IMR-90 (cell line): ENCODE data around the gene BTBD10. TPM values are rescaled to one million over a fixed set of nuclear protein-coding genes. Genes with fewer than 3 reads are reported as not detected.

Source experiments
- ATAC-seq: fragments of 200-7000 bp; cut with Tn5 transposase; 2 replicates; pipeline ENCODE4 v1.9.1; 2020; ENCODE audit warnings: low read depth, mild to moderate bottlenecking, moderate library complexity
- BruUV-seq: library from RNA; stranded (reverse); fragments of 400-500 nt; replicated peaks from 2 replicates; lab custom pipeline; 2021; lab: Mats Ljungman, UMichigan
- CTCF ChIA-PET: fragments of 300-600 bp; formaldehyde crosslinking; extraction: SDS; loops from one replicate; lab custom pipeline; 2021; ENCODE audit warnings: antibody characterized with exemption; lab: Yijun Ruan, JAX
- POLR2A ChIA-PET: fragments of 300-600 bp; sonication (Branson Sonifier 250); formaldehyde crosslinking; loops from one replicate; lab custom pipeline; 2022; ENCODE audit warnings: antibody characterized with exemption; ENCODE audit not compliant: unreplicated experiment; lab: Charles Lee
- DNase-seq: peaks from one replicate; pipeline ENCODE4 v3.0.0; 2013
- H2AFZ ChIP-seq: replicated peaks from 2 replicates; pipeline ENCODE3; 2013; ENCODE audit warnings: low read length, mild to moderate bottlenecking; ENCODE audit not compliant: poor library complexity
- H2AK5ac ChIP-seq: 2 replicates; pipeline ENCODE4 v1.6.1; 2013; ENCODE audit warnings: low read depth, low read length, inconsistent platforms
- H2AK9ac ChIP-seq: replicated peaks from 2 replicates; pipeline ENCODE3; 2013; ENCODE audit warnings: mild to moderate bottlenecking, low read depth, low read length, moderate library complexity; ENCODE audit not compliant: poor library complexity
- H2BK120ac ChIP-seq: 2 replicates; pipeline ENCODE4 v1.6.1; 2013; ENCODE audit warnings: low read depth, low read length, inconsistent platforms
- H2BK15ac ChIP-seq: 3 replicates; pipeline ENCODE4 v1.6.1; 2013; ENCODE audit warnings: low read depth, low read length, inconsistent platforms
- H2BK20ac ChIP-seq: 2 replicates; pipeline ENCODE4 v1.6.1; 2013; ENCODE audit warnings: low read depth, mild to moderate bottlenecking, inconsistent platforms, low read length, moderate library complexity
- H2BK5ac ChIP-seq: 2 replicates; pipeline ENCODE4 v1.6.1; 2013; ENCODE audit warnings: mild to moderate bottlenecking, low read depth, low read length, inconsistent platforms; ENCODE audit not compliant: poor library complexity, severe bottlenecking
- H3K14ac ChIP-seq: replicated peaks from 2 replicates; pipeline ENCODE4 v1.6.1; 2013; ENCODE audit warnings: low read depth, low read length, inconsistent platforms
- H3K18ac ChIP-seq: 2 replicates; pipeline ENCODE4 v1.6.1; 2013; ENCODE audit warnings: low read depth, low read length, control low read depth
- H3K23ac ChIP-seq: 2 replicates; pipeline ENCODE4 v1.6.1; 2013; ENCODE audit warnings: low read depth, low read length, inconsistent platforms
- H3K27ac ChIP-seq: 2 replicates; pipeline ENCODE4 v1.5.1; 2013; ENCODE audit warnings: mild to moderate bottlenecking, control low read depth, low read length; ENCODE audit not compliant: insufficient read depth
- H3K27me3 ChIP-seq: 2 replicates; pipeline ENCODE4 v1.6.1; 2013; ENCODE audit warnings: low read length; ENCODE audit not compliant: control insufficient read depth, insufficient read depth
- H3K36me3 ChIP-seq: 2 replicates; pipeline ENCODE4 v1.6.1; 2013; ENCODE audit warnings: low read length, mixed read lengths; ENCODE audit not compliant: control insufficient read depth, insufficient read depth
- H3K4ac ChIP-seq: 2 replicates; pipeline ENCODE4 v1.6.1; 2013; ENCODE audit warnings: low read depth, low read length, inconsistent platforms
- H3K4me1 ChIP-seq: 2 replicates; pipeline ENCODE4 v1.6.1; 2013; ENCODE audit warnings: low read length, mixed read lengths; ENCODE audit not compliant: control insufficient read depth, insufficient read depth
- H3K4me2 ChIP-seq: 2 replicates; pipeline ENCODE4 v1.6.1; 2013; ENCODE audit warnings: low read depth, mild to moderate bottlenecking, control low read depth, low read length, moderate library complexity
- H3K4me3 ChIP-seq: 2 replicates; pipeline ENCODE4 v1.5.1; 2013; ENCODE audit warnings: low read depth, mild to moderate bottlenecking, control low read depth, low read length, moderate library complexity; ENCODE audit not compliant: insufficient read depth
- H3K56ac ChIP-seq: 2 replicates; pipeline ENCODE4 v1.6.1; 2013; ENCODE audit warnings: low read length, inconsistent platforms; ENCODE audit not compliant: insufficient read depth; ENCODE audit errors: extremely low read depth
- H3K79me1 ChIP-seq, 2 experiments: 2 replicates each; pipeline ENCODE4 v1.6.1; 2013; ENCODE audit warnings: low read length in 2 of 2, inconsistent platforms in 1 of 2, low read depth in 1 of 2
- H3K9ac ChIP-seq: 2 replicates; pipeline ENCODE4 v1.6.1; 2013; ENCODE audit warnings: low read depth, low read length, control low read depth
- H3K9me1 ChIP-seq: 2 replicates; pipeline ENCODE4 v1.6.1; 2013; ENCODE audit warnings: low read length, inconsistent platforms; ENCODE audit not compliant: insufficient read depth
- H3K9me3 ChIP-seq: 2 replicates; pipeline ENCODE4 v1.6.1; 2013; ENCODE audit warnings: low read length; ENCODE audit not compliant: control insufficient read depth, insufficient read depth
- H4K20me1 ChIP-seq: 2 replicates; pipeline ENCODE4 v1.6.1; 2013; ENCODE audit warnings: low read length, inconsistent platforms; ENCODE audit not compliant: insufficient read depth
- H4K5ac ChIP-seq: 2 replicates; pipeline ENCODE4 v1.6.1; 2013; ENCODE audit warnings: mild to moderate bottlenecking, low read depth, low read length, control low read depth
- H4K8ac ChIP-seq, 2 experiments: 2 replicates each; pipeline ENCODE4 v1.6.1; 2013; ENCODE audit warnings: low read depth in 2 of 2, low read length in 2 of 2, control low read depth in 1 of 2, inconsistent platforms in 1 of 2
- H4K91ac ChIP-seq: 2 replicates; pipeline ENCODE4 v1.6.1; 2013; ENCODE audit warnings: low read depth, low read length, inconsistent platforms; ENCODE audit not compliant: insufficient read depth
- ELK1 ChIP-seq: fragments of 150-350 bp; IDR thresholded peaks from 2 replicates; pipeline ENCODE4 v1.6.1; 2016; ENCODE audit warnings: low read depth, mild to moderate bottlenecking, low read length, moderate library complexity, borderline replicate concordance
- MAFK ChIP-seq: IDR thresholded peaks from 2 replicates; pipeline ENCODE4 v1.6.1; 2012; ENCODE audit warnings: low read depth, low read length, improper control_type of control experiment
- MAZ ChIP-seq: IDR thresholded peaks from 2 replicates; pipeline ENCODE4 v1.6.1; 2012; ENCODE audit warnings: low read depth, mild to moderate bottlenecking, low read length, improper control_type of control experiment, moderate library complexity, borderline replicate concordance
- RAD21 ChIP-seq: IDR thresholded peaks from 2 replicates; pipeline ENCODE4 v1.6.1; 2012; ENCODE audit warnings: low read length, improper control_type of control experiment
- RCOR1 ChIP-seq: IDR thresholded peaks from 2 replicates; pipeline ENCODE4 v1.6.1; 2012; ENCODE audit warnings: mild to moderate bottlenecking, low read length, improper control_type of control experiment; ENCODE audit not compliant: insufficient replicate concordance
- WGBS, 2 experiments: methylation state at CpG; one replicate each; pipeline versions ENCODE4 v1.1.5 to v1.1.7; 2013; ENCODE audit warnings: missing lambda C conversion rate in 2 of 2; ENCODE audit not compliant: insufficient read length in 1 of 2; ENCODE audit errors: extremely low coverage in 2 of 2; 5-methylcytosine and 5-hydroxymethylcytosine counted together
- dilution Hi-C: fragments of 300-500 bp; cut with HindIII; formaldehyde crosslinking; loops from one replicate; pipeline ENCODE4 v1.14.3; 2018; ENCODE audit warnings: low sequenced_read_pairs; ENCODE audit not compliant: unreplicated experiment
- in situ Hi-C: fragments of 300-500 bp; cut with MboI; formaldehyde crosslinking; loops from 3 replicates; pipeline ENCODE4 v1.14.3; 2019; ENCODE audit warnings: low sequenced_read_pairs, inconsistent platforms, mixed read lengths
- intact Hi-C: fragments of 100-400 bp; cut with micrococcal nuclease; formaldehyde crosslinking; loops from 2 replicates; pipeline ENCODE4 v1.10.0; 2022
- polyA plus RNA-seq, 3 experiments: library from polyadenylated mRNA; depleted of rRNA; stranded (reverse); fragments of >200 nt; gene quantifications; 2 replicates each; pipeline ENCODE4 v1.2.3, GENCODE V29; 2012; ENCODE audit warnings: low replicate concordance in 1 of 3
- total RNA-seq: library from RNA; depleted of rRNA; stranded (reverse); fragments of >200 nt; gene quantifications from 2 replicates; pipeline ENCODE4 v1.2.3, GENCODE V29; 2012

The BTBD10 gene
- total and polyA plus RNA-seq, 2 of the 4 experiments (the other 2 are of a cell fraction) = 32.5 to 59.9 TPM

- H4K91ac ChIP-seq = no peak overlapping the region
- no peak overlapping the region for H3K27ac ChIP-seq
- H2BK5ac ChIP-seq = no peak overlapping the region
- ChIA-PET POLR2A (no interaction called here), CTCF (no interaction called here)
- H3K23ac ChIP-seq = no peak overlapping the region
- no peak overlapping the region for H2BK20ac ChIP-seq
- no peak overlapping the region for H3K4ac ChIP-seq
- no peak overlapping the region for H3K4me2 ChIP-seq
- WGBS, 2 experiments = no CpG with 5 or more reads among the region's 1 CpG
- H3K36me3 ChIP-seq = no peaks in the 10 kb centered on the region
- no peak overlapping the region for H4K5ac ChIP-seq
- dilution Hi-C loops (no loop called here), intact Hi-C loops (no loop called here), in situ Hi-C loops (no loop called here)
- no TSS peak for BruUV-seq
- DNase-seq = no peak
- peaks cover 8% of the 10 kb centered on the region; the same call in 1 of the 2 replicates for H4K20me1 ChIP-seq
- H2AK5ac ChIP-seq = no peak overlapping the region
- H3K27me3 ChIP-seq = no peaks in the 10 kb centered on the region
- no peaks in the 10 kb centered on the region for H3K4me1 ChIP-seq
- H3K9ac ChIP-seq = no peak overlapping the region
- no peak overlapping the region for H3K4me3 ChIP-seq
- H2BK120ac ChIP-seq = no peak overlapping the region
- H3K14ac ChIP-seq = no peak overlapping the region
- TF ChIP-seq MAZ (no peak), RAD21 (no peak), MAFK (no peak), RCOR1 (no peak), ELK1 (no peak)
- H2AK9ac ChIP-seq = no peak overlapping the region
- no peak overlapping the region for H2AFZ ChIP-seq
- peaks cover 16% of the 10 kb centered on the region in 2 experiments for H3K79me1 ChIP-seq
- no peak overlapping the region for H4K8ac ChIP-seq
- no peak overlapping the region for H3K18ac ChIP-seq
- H3K9me1 ChIP-seq = no peaks in the 10 kb centered on the region
- no peak for ATAC-seq
- H3K56ac ChIP-seq = no peak overlapping the region
- H2BK15ac ChIP-seq = no peak overlapping the region
- H3K9me3 ChIP-seq = 0 out of 2 replicates have a peak, but pooled peaks cover 2% of the 10 kb centered on the region
Observed at GRCh38 chr11:13429288-13429687, 33.7 kb downstream of the BTBD10 start.
